GM21528 (cell line): ENCODE results near the gene TAGLN.
"Not testable (repeated sequence)": the region's sequence is repeated elsewhere in the genome, so short reads cannot be mapped to it uniquely, and the experiment has no call there.

Source experiments
- ATAC-seq: cut with Tn5 transposase; IDR thresholded peaks from one replicate; pipeline ENCODE4 v1.9.1; 2021; ENCODE audit warnings: mild to moderate bottlenecking, moderate library complexity; ENCODE audit not compliant: unreplicated experiment, low FRiP score

Gene TAGLN

DNA sequence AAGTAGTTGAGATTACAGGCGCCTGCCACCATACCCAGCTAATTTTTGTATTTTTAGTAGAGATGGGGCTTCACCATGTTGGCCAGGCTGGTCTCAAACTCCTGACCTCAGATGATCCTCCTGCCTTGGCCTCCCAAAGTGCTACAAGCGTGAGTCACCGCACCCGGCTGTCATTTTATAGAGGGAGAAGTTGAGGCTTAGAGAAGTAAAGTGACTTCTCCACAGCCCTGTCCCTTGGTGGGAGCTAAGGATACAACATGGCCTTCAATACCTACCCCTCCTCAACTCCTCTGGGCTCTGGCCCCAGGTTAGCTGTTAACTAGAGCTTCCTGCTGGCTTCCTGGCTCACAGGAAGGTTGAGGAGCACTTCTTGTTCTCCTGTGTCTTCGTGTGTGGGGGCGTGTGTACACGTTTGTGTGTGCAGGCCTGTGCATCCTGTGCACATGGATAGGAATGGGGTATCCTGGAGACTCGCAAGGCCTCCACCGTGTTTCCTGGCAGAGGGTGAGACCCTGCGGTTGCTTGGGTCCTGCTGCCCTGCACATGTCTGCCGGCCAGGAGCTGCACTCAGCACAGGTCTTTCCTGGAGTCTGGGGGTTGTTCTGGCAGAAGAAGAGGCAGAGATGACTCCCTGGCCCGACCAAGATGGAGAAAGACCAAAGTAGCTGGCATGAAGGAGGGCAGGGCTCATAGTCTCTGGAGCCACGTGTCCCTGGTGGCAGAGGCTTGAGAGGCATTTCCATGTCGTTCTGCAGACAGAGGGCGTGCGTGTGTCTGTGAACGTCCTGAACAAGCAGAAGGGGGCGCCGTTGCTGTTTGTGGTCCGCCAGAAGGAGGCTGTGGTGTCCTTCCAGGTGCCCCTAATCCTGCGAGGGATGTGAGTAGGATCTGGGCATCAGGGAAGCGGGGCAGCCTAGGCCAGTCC, 18.2 kb upstream of the TAGLN start:
- ATAC-seq = no peak

DNA sequence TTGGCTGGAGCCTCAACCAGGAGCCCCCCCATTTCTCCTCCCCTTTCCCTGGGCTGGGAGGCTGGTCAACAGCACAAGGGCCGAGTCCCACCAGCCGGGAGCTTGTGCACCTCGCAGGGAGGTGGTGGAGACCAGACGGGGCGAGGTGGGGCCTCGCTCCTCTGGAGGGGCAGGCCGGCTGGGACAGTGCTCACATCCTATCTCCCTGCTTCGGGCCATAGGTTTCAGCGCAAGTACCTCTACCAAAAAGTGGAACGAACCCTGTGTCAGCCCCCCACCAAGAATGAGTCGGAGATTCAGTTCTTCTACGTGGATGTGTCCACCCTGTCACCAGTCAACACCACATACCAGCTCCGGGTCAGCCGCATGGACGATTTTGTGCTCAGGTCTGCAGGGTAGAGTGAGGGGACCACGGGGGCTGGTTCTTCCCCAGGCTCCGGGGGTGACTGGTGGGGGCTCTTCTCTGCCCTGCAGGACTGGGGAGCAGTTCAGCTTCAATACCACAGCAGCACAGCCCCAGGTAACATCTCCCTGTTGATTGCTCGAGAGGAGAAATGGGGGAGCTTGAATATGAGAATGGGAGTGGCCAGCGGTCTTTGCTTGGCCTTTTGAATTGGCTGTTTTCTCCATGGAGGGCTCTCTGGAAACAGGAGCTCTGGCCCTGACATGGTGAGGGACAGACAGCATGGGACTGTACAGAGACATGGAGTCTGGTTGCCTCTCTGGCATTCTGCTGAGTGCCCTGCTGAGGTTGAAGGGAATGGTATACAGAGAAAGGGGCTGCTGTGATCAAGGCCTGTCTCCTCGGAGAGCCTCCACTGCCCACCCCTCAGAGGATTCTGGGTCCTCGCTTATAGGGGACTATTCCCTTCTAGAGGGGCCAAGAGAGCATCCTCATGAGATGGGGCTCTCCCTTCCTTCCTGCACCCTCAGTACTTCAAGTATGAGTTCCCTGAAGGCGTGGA, 17.3 kb upstream of the TAGLN start:
- ATAC-seq = no peak

DNA sequence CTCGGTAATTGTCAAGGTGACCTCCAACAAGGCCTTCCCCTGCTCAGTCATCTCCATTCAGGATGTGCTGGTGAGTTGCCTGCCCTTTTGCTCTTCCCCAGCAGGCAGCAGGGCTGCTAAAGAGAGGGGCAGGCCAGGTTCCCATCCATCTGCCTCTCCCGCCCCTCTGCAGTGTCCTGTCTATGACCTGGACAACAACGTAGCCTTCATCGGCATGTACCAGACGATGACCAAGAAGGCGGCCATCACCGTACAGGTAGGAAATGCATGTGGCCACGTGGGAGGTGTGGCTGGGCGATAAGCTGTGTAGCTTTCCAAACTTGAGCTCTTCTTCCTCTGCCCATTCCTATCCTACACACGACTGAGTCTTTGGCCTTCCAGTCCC, 16.6 kb upstream of the TAGLN start:
- ATAC-seq = no peak

DNA sequence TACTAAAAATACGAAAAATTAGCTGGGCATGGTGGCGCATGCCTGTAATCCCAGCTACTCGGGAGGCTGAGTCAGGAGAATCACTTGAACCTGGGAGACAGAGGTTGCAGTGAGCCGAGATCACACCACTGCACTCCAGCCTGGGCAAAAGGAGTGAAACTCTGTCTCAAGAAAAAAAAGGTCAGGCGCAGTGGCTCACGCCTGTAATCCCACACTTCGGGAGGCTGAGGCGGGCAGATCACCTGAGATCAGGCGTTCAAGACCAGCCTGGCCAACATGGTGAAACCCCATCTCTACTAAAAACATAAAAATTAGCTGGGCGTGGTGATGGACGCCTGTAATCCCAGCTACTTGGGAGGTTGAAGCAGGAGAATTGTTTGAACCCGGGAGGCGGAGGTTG, 16.0 kb upstream of the TAGLN start:
- not testable (repeated sequence) for ATAC-seq

DNA sequence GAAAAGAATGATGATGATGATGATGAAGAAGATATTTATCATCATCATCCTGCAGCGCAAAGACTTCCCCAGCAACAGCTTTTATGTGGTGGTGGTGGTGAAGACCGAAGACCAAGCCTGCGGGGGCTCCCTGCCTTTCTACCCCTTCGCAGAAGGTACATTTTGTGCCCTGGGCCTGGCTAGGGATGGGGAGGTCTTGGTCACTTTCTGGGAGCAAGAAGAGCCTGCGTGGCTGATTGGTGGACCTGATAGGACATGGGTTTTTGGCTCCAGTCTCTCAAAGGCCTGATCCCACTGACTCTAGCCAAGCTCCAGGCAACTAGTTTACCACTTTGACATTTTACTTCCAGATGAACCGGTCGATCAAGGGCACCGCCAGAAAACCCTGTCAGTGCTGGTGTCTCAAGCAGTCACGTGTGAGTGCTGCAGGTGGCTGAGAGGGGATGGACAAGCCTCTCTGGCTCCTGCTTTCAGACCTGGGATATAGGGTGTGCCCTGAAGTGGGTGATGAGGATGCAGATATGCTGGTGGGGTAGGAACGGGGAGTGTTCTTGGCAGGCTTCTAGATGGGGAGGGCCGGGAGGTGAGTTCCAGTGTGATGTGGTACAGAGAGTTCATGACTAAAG, 15.3 kb upstream of the TAGLN start:
- no peak for ATAC-seq

DNA sequence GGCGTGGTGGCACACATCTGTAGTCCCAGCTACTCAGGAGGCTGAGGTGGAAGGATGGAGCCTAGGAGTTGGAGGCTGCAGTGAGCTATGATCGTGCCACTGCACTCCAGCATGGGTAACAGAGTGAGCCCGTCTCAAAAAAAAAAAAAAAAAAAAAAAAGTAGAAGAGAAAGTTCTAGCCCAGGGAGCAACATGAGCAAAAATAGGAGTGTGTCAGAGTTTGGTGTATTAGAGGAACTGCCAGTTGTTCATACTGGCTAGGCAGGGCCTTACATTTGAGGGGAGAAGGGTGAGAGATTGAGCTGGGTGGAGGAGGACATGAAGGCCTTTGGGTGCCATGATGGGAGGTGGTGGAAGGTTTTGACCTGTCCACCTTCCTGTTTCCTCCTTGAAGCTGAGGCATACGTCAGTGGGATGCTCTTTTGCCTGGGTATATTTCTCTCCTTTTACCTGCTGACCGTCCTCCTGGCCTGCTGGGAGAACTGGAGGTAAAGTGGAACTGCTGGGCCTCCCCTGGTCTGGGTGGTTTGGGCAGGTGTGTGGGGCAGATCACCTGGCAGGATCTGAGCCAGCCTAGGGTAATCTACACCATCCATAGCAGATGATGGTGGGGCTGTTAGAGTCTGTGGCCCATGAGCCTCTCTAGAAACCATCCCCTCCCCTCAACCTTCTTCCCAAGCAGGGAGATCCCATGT, 13.3 kb upstream of the TAGLN start:
- ATAC-seq = no peak

DNA sequence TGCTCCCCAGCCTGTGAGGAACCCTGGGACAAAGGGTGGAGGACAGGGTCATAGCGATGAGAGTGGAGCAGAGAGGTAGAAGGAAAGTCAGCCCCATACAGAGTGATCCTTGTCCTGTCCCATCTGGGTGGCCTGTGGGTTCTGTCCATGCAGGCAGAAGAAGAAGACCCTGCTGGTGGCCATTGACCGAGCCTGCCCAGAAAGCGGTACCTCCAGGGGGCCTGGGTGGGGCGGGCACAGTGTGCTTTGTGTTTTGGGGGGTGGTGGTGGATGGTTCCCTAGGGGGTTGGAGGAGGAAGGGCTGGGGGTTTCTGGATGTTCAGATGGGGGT, 12.8 kb upstream of the TAGLN start:
- no peak for ATAC-seq

DNA sequence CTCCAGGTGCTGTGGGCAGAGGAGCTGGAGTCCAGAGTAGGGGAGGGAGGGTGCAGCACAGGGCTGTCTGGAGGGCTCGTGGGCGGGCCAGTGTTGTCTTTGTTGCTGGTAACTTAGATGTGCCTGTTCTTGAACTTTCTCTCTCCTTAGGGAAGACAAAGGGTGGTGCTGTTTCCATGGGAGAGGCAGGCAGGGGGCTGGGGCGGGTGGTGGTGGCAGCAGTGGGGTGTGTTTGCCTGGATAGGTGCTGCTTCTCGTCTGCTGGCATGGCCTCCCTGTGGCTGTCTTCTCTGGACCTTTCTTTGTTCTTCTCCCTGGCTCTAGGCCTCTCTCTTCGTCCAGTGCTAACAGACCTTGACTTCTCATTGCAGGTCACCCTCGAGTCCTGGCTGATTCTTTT, 12.2 kb upstream of the TAGLN start:
- no peak for ATAC-seq

DNA sequence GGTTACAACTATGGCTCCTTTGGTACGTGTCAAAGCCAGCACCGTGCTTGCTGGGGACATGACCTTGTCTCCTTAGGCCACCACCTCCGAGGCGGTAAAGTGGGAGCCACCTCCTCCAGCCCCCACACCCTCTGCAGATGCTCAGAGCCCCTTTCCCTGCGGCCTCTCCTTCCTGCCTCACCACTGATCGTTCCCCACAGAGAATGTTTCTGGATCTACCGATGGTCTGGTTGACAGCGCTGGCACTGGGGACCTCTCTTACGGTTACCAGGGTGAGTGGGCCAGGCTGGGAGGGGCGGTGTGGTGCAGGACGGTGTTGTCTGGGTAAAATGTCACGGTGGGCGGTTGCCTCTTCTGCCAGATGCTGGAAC, 11.8 kb upstream of the TAGLN start:
- no peak for ATAC-seq

DNA sequence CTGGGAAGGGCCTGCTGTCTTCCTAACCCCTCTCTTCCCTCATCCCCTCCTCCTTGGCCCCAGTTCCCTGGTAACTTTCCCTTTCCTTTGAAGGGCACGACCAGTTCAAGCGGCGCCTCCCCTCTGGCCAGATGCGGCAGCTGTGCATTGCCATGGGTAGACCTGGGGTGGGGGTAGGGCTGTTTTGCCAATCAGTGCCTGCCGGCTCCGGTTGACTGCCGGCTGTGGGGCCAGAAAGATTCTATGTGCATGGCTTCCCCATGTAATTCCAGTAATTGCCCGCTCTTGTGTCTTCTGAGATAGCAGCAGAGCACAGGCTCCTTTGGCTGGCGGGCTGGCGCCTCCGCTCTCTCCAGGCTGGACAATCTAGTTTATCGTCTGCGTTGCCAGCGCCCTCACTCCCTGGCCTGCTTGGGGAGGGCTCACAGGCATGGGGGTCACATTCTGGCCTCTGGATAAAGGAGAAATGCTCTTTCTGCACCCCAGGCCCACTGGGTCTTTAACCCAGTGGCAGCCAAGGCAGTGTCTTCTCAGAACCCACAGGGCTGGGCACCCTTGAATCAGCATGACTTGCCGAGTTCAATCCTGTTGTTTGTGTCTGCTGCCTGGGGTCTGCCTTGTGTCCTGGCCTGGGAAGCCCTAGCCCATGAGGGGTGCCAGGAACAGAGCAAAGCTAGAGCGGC, 11.2 kb upstream of the TAGLN start:
- no peak for ATAC-seq

DNA sequence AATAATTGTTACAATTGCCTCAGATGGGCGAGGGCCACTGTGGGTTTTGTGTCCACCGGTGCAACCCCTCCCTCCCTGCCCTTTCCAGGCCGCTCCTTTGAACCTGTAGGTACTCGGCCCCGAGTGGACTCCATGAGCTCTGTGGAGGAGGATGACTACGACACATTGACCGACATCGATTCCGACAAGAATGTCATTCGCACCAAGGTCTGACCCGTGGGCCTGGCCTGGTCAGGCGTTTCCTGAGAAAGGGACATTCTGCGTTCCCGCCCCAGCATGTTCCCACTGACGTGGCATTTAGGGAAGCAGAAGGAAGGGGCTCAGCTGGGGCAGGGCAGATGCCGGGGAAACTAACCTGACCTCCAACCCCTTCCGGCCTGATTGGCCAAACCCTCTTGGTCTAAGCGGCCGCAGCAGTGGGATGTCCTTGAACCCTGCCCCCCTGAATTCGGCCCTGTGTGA, 10.5 kb upstream of the TAGLN start:
- ATAC-seq = no peak

DNA sequence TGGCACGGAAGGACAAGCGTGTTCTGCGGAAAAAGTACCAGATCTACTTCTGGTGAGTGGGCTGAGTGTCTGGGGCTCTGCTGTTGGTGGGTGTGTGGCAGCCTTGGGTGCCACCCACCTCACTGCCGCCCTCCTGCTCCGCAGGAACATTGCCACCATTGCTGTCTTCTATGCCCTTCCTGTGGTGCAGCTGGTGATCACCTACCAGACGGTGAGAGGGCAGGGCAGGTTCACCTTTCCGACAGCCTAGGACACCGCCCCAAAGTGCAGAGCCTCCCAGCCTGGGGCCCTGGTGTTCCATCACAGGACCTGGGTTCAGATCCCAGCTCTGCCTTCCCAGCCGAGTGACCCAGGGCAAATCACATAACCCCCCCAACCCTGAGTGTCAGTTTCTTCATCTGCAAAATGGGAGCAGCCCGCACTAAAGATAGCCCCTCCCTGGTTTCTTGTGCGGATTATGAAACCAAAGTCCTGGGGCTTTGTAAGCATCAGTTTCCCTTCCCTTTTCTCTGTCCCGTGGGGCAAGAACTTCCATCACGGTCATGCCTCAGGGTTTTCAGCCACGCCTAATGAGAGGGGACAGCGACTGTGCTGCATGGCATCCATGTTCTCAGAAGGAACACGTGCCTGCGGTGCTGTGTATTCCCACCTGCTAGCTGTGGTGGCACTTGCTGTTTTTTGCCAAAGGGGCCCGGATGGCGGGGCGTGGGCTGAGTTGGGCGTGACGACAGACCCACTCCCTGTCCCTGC, 9.8 kb upstream of the TAGLN start:
- ATAC-seq = peak; percentile 56

DNA sequence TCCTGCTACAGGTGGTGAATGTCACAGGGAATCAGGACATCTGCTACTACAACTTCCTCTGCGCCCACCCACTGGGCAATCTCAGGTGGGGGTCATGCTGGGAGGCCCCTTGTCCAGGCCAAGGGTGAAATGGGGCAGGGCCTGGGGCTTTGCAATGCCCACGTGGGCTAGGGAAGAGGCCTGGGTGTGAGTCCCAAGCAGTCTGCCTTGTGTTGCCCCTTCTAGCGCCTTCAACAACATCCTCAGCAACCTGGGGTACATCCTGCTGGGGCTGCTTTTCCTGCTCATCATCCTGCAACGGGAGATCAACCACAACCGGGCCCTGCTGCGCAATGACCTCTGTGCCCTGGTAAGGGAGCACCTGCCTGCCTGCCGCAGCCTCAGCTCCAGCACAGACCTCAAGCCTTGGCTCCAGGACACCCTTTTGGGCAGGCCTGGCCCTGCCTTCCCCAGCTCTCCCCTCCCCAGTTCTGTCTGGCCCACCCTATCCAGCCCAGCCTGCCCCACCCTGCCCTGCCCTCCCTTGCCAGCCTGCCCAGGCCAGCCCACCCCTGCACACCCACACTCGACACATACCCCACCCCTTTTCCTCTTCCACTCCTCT, 9.1 kb upstream of the TAGLN start:
- no peak for ATAC-seq

DNA sequence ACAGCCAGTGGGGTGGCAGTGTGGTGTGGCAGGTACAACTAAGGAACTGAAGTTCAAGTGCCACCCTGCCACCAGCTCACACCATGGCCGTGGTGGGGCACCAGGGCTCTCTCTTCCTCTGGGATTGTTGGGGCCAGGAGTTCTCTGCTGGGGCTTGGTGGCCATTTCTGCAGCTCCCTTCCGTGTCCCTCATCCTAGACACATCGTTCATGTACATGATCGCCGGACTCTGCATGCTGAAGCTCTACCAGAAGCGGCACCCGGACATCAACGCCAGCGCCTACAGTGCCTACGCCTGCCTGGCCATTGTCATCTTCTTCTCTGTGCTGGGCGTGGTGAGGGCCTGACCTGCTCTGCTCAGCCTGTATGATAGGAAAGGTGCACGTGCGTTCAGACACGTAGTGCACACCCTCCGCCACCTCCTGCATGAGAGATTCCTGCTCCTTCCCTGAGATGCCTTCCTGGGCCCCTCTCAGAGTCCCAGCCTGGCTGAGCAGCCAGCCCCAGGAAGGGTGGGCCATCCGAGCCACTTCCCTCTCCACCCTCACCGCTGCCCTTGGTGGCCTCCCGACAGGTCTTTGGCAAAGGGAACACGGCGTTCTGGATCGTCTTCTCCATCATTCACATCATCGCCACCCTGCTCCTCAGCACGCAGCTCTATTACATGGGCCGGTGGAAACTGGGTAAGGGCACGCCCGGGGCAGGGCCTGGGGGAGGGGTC, 7.3 kb upstream of the TAGLN start:
- ATAC-seq = no peak

DNA sequence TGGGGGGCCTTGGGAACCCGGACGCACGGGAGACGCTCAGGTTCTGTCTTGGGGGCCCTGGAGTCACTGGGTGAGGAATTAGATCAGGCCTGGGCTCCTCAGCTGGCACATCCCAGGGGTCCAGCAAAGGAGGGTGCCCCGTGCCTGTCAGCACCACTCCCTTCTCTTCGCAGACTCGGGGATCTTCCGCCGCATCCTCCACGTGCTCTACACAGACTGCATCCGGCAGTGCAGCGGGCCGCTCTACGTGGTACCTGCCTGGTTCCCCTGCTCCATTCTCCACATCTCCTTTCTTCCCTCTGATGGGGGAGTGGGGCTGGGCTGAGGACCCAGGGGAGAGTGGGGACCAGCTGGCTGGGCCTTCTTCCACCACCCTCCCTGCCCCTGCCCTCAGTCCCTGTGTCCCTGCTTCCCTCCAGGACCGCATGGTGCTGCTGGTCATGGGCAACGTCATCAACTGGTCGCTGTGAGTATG, 6.7 kb upstream of the TAGLN start:
- no peak for ATAC-seq

DNA sequence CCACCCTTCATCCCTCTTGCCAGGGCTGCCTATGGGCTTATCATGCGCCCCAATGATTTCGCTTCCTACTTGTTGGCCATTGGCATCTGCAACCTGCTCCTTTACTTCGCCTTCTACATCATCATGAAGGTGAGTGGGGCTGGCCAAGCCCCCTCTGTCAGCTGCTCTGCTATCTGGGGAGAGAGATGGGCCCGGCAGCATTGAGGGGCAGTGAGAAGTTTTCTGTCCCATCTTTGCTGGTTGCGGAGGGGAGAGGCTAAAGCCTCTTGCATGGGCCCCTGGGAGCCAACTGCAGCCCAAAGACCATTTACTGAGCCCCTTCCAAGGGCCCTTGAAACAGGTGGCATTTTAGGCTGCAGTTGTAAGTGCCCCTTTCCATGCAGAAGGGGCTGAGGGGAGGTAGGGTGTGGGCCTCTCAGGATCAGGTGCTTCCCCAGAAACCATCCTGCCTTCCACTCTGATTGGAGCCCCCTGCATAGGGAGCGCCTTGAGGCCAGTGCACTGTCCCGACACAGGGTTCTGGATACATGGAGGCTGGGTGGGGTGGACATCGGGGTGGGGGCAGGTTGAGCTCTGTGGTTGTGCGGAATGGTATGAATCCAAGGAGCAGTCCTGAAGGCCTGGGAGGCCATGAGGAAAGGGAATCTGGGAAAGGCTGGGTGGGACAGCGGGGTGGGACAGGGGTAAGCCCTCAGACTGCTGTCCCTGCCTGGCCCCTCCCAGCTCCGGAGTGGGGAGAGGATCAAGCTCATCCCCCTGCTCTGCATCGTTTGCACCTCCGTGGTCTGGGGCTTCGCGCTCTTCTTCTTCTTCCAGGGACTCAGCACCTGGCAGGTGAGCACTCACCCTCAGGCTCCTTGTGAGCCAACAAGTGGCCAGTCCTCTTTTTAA, 5.8 kb upstream of the TAGLN start:
- ATAC-seq = no peak

DNA sequence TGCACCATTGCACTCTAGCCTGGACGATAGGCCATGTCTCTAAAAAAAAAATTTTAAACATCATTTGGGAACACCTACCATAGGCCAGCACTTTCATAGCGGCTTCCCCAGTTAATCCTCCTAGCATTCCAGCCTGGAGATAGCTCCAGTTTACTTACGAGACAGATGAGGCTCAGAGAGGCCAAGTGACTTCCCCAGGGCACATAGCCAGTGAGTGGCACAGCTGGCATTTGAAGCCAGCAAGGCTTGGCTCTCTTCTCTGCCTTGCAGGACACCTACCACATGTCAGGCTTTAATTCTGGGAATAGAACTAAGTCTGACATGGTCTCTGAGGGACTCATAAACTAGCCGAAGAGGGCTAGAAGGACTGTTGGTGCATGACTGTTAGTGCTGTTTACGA, 4.9 kb upstream of the TAGLN start:
- no peak for ATAC-seq
